GM12878 (cell line): ENCODE data around the gene COX17. TPM values are rescaled to one million over a fixed set of nuclear protein-coding genes. Genes with fewer than 3 reads are reported as not detected.

ENCODE experiments used
- ATAC-seq: fragments of 200-7000 bp; cut with Tn5 transposase; 3 replicates; pipeline ENCODE4 v1.9.1; 2020; ENCODE audit warnings: mild to moderate bottlenecking, moderate library complexity
- BruUV-seq: library from RNA; stranded (reverse); fragments of 400-500 nt; replicated peaks from 2 replicates; lab custom pipeline; 2021; lab: Mats Ljungman, UMichigan
- CTCF ChIA-PET: fragments of 300-600 bp; sonication (Branson Sonifier 250); formaldehyde crosslinking; extraction: SDS; loops from one replicate; lab custom pipeline; 2021; ENCODE audit warnings: inconsistent platforms; lab: Yijun Ruan, JAX
- POLR2A ChIA-PET: fragments of 350-600 bp; formaldehyde crosslinking; extraction: SDS; loops from one replicate; lab custom pipeline; 2021; ENCODE audit warnings: inconsistent platforms; lab: Charles Lee
- RAD21 ChIA-PET: fragments of 300-600 bp; sonication (Branson Sonifier 250); formaldehyde crosslinking; loops from one replicate; lab custom pipeline; 2023; ENCODE audit warnings: antibody characterized with exemption; ENCODE audit not compliant: unreplicated experiment; lab: Charles Lee
- SMC1A ChIA-PET: fragments of 300-600 bp; sonication (Branson Sonifier 250); formaldehyde crosslinking; loops from one replicate; lab custom pipeline; 2023; ENCODE audit not compliant: unreplicated experiment, uncharacterized antibody; lab: Charles Lee
- DNase-seq: peaks from one replicate; pipeline ENCODE4 v3.0.0-alpha.2; 2011; ENCODE audit warnings: low read depth, low spot score
- FAIRE-seq: peaks from 3 replicates; lab custom pipeline; 2011; peaks lifted over from hg19 to GRCh38; lab: Jason Lieb, UNC
- H2AFZ ChIP-seq: 2 replicates; pipeline ENCODE4 v1.6.0; 2011; ENCODE audit warnings: low read depth, low read length, control low read depth; ENCODE audit not compliant: control insufficient read depth
- H3K27ac ChIP-seq: 2 replicates; pipeline ENCODE4 v1.5.1; 2011; ENCODE audit warnings: control low read depth; ENCODE audit not compliant: control insufficient read depth, insufficient read depth
- H3K27me3 ChIP-seq, 2 experiments: replicated peaks in 1 of 2; 2 replicates each; pipeline versions ENCODE4 v1.6.0 to v1.6.1; 2011; ENCODE audit warnings: low read length in 1 of 2; ENCODE audit not compliant: control insufficient read depth in 2 of 2, insufficient read depth in 2 of 2
- H3K36me3 ChIP-seq, 2 experiments: 2 replicates each; pipeline ENCODE4 v1.5.1; 2011; ENCODE audit warnings: low read length in 1 of 2; ENCODE audit not compliant: control insufficient read depth in 2 of 2, insufficient read depth in 2 of 2
- H3K4me1 ChIP-seq: 2 replicates; pipeline ENCODE4 v1.6.1; 2011; ENCODE audit warnings: mild to moderate bottlenecking, low read length, moderate library complexity, mixed read lengths; ENCODE audit not compliant: control insufficient read depth, insufficient read depth
- H3K4me2 ChIP-seq: 2 replicates; pipeline ENCODE4 v1.6.0; 2011; ENCODE audit warnings: control low read depth; ENCODE audit not compliant: control insufficient read depth, insufficient read depth
- H3K4me3 ChIP-seq: fragments of 200-600 bp; sonication (generic); 2 replicates; pipeline ENCODE4 v1.5.1; 2016
- H3K79me2 ChIP-seq: 2 replicates; pipeline ENCODE4 v1.6.0; 2011; ENCODE audit warnings: low read length; ENCODE audit not compliant: control insufficient read depth, insufficient read depth
- H3K9ac ChIP-seq: 2 replicates; pipeline ENCODE4 v1.8.0; 2011; ENCODE audit warnings: low read length, control low read depth, mixed read lengths; ENCODE audit not compliant: control insufficient read depth, insufficient read depth
- H3K9me3 ChIP-seq: replicated peaks from 3 replicates; pipeline ENCODE4 v1.5.1; 2011; ENCODE audit warnings: mild to moderate bottlenecking, low read length; ENCODE audit not compliant: control insufficient read depth, insufficient read depth
- H4K20me1 ChIP-seq: 2 replicates; pipeline ENCODE4 v1.6.0; 2011; ENCODE audit not compliant: control insufficient read depth, insufficient read depth
- RELA ChIP-seq: fragments of 450-650 bp; IDR thresholded peaks from 2 replicates; pipeline ENCODE4 v1.8.0; 2014; ENCODE audit warnings: borderline replicate concordance; ENCODE audit not compliant: partially characterized antibody
- WGBS: methylation state at CpG from one replicate; pipeline ENCODE4 v1.1.6; 2016; ENCODE audit warnings: low lambda C conversion rate; ENCODE audit not compliant: insufficient replicate concordance, insufficient coverage; ENCODE audit errors: missing lambda C conversion rate; 5-methylcytosine and 5-hydroxymethylcytosine counted together
- in situ Hi-C: fragments of 300-500 bp; cut with MboI; formaldehyde crosslinking; loops from 9 replicates; pipeline ENCODE4 v1.14.3; 2018; ENCODE audit warnings: mixed read lengths
- intact Hi-C: fragments of 100-400 bp; cut with micrococcal nuclease; formaldehyde crosslinking; loops from one replicate; pipeline ENCODE4 v1.14.2; 2022; ENCODE audit not compliant: unreplicated experiment
- polyA plus RNA-seq, 11 experiments: library from polyadenylated mRNA; depleted of rRNA in 4 of 11; unstranded in 6 of 11; stranded (reverse) in 5 of 11; fragments of >200 nt; fragmentation: Nextera tagmentation in 4 of 11; fragmentation: Illumina TruSeq in 1 of 11; extraction: Ambion mirVana in 4 of 11; extraction: Trizol in 1 of 11; gene quantifications; 1 replicate in 1 of 11; 2 replicates in 10 of 11; pipeline versions ENCODE4 v1.2.1 to v1.2.3, GENCODE V29; 2011 to 2016; ENCODE audit warnings: inconsistent platforms in 2 of 11, missing spikeins in 2 of 11, low read depth in 1 of 11
- total RNA-seq, 4 experiments: library from RNA; depleted of rRNA in 3 of 4; stranded (reverse); fragments of >200 nt in 3 of 4; fragmentation: Illumina TruSeq in 1 of 4; extraction: Trizol in 1 of 4; gene quantifications; 2 replicates each; pipeline versions ENCODE4 v1.2.1 to v1.2.3, GENCODE V29; 2013 to 2021
- TF ChIP-seq, protein P1 (sequence below): fragments of 450-650 bp; IDR thresholded peaks from 2 replicates; pipeline ENCODE4 v1.6.1; 2017; ENCODE audit warnings: low read depth, mild to moderate bottlenecking, moderate library complexity

COX17 gene
- total and polyA plus RNA-seq, 10 of the 15 experiments (the other 5 are each of a cell fraction or from before 2014, with no cell fraction given): 111 to 717 (median 243) TPM

GRCh38 chr3:119663885-119664284 is 13.3 kb downstream of the COX17 start:
- no peak overlapping the region for H2AFZ ChIP-seq
- intact Hi-C loops (loop anchor here (2.0 kb wide), 1 partner anchor 25 kb away; no protein-coding TSS in a partner anchor), in situ Hi-C loops (no loop called here)
- no peaks in the 10 kb centered on the region for H4K20me1 ChIP-seq
- H3K4me3 ChIP-seq: no peak overlapping the region
- H3K27ac ChIP-seq: no peak overlapping the region
- no peaks in the 10 kb centered on the region; the same call in 1 of the 2 replicates for H3K79me2 ChIP-seq
- TF ChIP-seq, protein P1, sequence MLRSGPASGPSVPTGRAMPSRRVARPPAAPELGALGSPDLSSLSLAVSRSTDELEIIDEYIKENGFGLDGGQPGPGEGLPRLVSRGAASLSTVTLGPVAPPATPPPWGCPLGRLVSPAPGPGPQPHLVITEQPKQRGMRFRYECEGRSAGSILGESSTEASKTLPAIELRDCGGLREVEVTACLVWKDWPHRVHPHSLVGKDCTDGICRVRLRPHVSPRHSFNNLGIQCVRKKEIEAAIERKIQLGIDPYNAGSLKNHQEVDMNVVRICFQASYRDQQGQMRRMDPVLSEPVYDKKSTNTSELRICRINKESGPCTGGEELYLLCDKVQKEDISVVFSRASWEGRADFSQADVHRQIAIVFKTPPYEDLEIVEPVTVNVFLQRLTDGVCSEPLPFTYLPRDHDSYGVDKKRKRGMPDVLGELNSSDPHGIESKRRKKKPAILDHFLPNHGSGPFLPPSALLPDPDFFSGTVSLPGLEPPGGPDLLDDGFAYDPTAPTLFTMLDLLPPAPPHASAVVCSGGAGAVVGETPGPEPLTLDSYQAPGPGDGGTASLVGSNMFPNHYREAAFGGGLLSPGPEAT: no peak
- no peak for TF ChIP-seq RELA
- peaks cover 0 to 7% of the 10 kb centered on the region in 2 experiments; a peak in 1 of 4 replicates for H3K36me3 ChIP-seq
- RAD21 ChIA-PET: interaction anchor here (0.6 to 5.4 kb wide), 15 partner anchors 10 to 439 kb away, joined by 3 to 52 read pairs (median 5); partner anchors contain the start of gene COX17
- WGBS: 95% methylated on average over 2 of the region's 2 CpGs
- POLR2A ChIA-PET: interaction anchor here (0.5 to 4.3 kb wide), 8 partner anchors 9 to 188 kb away, joined by 3 to 25 read pairs (median 4); partner anchors contain the start of gene COX17
- H3K9me3 ChIP-seq: no peaks in the 10 kb centered on the region; the same call in 2 of the 3 replicates
- H3K27me3 ChIP-seq: no peaks in the 10 kb centered on the region
- no TSS peak for BruUV-seq
- CTCF ChIA-PET: interaction anchor here (0.7 to 9.5 kb wide), 8 partner anchors 9 to 113 kb away, joined by 3 to 71 read pairs (median 10); partner anchors contain the start of genes COX17 and PLA1A
- SMC1A ChIA-PET: interaction anchor here (0.7 to 8.0 kb wide), 16 partner anchors 8 to 369 kb away, joined by 3 to 100 read pairs (median 6); partner anchors contain the start of gene COX17
- no peak overlapping the region for H3K4me2 ChIP-seq
- H3K4me1 ChIP-seq: peaks cover 30% of the 10 kb centered on the region
- ATAC-seq: no peak
- no peak overlapping the region for H3K9ac ChIP-seq
- no peak for DNase-seq
- FAIRE-seq: no peak
